ENCODE results near the gene CKAP5.
"Not testable (repeated sequence)": the region's sequence is repeated elsewhere in the genome, so short reads cannot be mapped to it uniquely, and the experiment has no call there.

The CKAP5 gene

GRCh38 chr11:46719048-46719542 lies 127.0 kb downstream of the CKAP5 start, which contains the start of gene F2:
Gene F2, plus strand, starts transcription at chr11:46719213. Its CDS starts 23 bp downstream, at chr11:46719236.
- no peak within 1 kb of the TSS for H3K27ac Mint-ChIP-seq

DNA sequence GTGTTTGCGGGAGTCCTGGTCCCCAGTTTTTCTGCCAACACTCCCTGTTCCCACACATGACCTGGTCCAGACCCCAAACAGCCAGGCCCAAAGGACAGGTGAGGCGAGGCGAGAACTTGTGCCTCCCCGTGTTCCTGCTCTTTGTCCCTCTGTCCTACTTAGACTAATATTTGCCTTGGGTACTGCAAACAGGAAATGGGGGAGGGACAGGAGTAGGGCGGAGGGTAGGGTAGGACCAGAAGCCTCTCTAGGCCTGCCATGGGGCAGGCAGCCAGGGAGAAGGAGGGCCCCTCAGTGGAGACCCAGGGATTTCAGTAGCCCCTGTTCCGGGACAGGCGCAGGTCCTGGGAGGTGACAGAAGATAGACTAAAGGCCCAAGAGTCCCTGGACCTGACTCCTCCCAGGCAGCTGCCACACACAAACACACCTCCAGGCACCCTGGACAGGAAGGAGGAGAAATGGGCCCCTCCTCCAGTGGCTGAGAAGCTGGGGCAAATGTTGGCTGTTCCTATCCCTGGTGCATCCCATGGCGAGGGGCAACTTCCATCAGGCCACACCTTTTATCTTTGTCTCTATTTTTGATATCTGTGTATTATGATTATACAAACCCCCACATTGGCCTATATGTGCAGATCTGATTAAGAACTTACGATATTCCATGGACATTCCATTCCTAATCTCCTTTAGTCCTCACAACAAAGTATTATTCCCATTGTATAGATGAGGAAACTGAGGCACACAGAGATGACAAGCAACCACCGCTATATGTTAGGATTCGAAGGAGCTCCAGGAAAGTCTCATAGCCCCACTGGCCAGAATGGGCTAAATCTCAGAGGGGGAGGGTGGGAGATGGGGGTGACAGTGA lies 127.7 kb downstream of the CKAP5 start:
- H3K9me3 Mint-ChIP-seq, result no peaks in the 10 kb centered on the region
- H3K27ac Mint-ChIP-seq, result no peak overlapping the region
- peaks cover 25% of the 10 kb centered on the region for H3K4me1 Mint-ChIP-seq
- no peak for TF ChIP-seq CTCF (IDR thresholded peaks at IDR 0.05)
- no peaks in the 10 kb centered on the region for H3K27me3 Mint-ChIP-seq (ENCODE audit: low read depth, poor library complexity)
- no peak overlapping the region for H3K4me3 Mint-ChIP-seq
- no peaks in the 10 kb centered on the region for H3K36me3 Mint-ChIP-seq (ENCODE audit: low read depth)
- DNase-seq, result no peak

More at GRCh38 chr11:46719048-46719542, 127.0 kb downstream of the CKAP5 start, which contains the start of gene F2:
- H3K9me3 Mint-ChIP-seq, result no peaks in the 10 kb centered on the region
- no peak within 1 kb of the TSS for H3K4me3 Mint-ChIP-seq
- peaks cover 28% of the 10 kb centered on the region for H3K4me1 Mint-ChIP-seq
- no peak for DNase-seq
- TF ChIP-seq CTCF (IDR thresholded peaks at IDR 0.05), result no peak
- H3K27me3 Mint-ChIP-seq (ENCODE audit: low read depth, poor library complexity), result peaks cover 3% of the 10 kb centered on the region
- no peaks in the 10 kb centered on the region for H3K36me3 Mint-ChIP-seq (ENCODE audit: low read depth)

DNA sequence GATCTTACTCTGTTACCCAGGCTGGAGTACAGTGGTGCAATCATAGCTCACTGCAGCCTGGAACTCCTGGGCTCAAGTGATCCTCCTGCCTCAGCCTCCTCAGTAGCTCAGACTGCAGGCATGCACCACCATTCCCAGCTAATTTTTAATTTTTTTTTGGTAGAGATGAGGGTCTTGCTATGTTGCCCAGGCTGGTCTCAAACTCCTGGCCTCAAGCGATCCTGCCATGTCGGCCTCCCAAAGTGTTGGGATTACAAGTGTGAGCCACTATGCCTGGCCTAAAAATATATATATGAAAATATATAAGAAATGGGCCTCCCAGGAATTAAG lies 128.3 kb downstream of the CKAP5 start:
- H3K36me3 Mint-ChIP-seq (ENCODE audit: low read depth); DNase-seq; H3K4me3 Mint-ChIP-seq; H3K27me3 Mint-ChIP-seq (ENCODE audit: low read depth, poor library complexity); H3K9me3 Mint-ChIP-seq; H3K27ac Mint-ChIP-seq: not testable (repeated sequence)
- H3K4me1 Mint-ChIP-seq, result peaks cover 23% of the 10 kb centered on the region

DNA sequence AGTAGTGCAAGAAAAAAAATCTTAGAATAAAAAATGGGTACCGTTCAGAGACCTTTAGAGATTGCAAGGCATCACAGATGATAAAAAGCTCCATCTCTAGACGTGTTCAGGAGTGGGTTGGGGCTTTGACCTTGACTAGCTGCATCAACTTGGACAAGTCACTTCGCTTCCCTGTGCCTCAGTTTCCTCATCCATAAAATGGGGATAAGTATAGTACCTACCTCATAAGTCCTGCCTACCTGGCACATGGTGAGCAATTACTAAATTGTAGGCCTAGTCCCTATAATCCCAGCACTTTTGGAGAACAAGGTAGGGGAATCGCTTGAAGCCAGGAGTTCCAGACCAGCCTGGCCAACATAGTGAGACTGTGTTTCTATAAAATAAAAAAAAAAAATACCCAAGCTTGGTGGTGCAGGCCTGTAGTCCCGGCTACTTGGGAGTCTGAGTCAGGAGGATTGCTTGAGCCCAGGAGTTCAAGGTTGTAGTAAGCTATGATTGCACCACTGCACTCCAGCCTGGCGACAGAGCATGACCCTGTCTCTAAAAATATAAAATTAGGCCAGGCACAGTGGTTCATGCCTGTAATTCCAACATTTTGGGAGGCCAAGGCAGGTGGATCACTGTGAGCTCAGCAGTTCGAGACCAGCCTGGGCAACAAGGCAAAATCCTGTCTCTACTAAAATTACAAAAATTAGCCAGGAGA lies 133.1 kb downstream of the CKAP5 start:
- H3K27me3 Mint-ChIP-seq (ENCODE audit: low read depth, poor library complexity), result peaks cover 4% of the 10 kb centered on the region
- H3K27ac Mint-ChIP-seq, result no peak overlapping the region
- DNase-seq, result no peak
- H3K4me1 Mint-ChIP-seq, result no peaks in the 10 kb centered on the region
- H3K36me3 Mint-ChIP-seq (ENCODE audit: low read depth), result no peaks in the 10 kb centered on the region
- no peaks in the 10 kb centered on the region for H3K9me3 Mint-ChIP-seq
- no peak overlapping the region for H3K4me3 Mint-ChIP-seq
- TF ChIP-seq CTCF (IDR thresholded peaks at IDR 0.05), result no peak

DNA sequence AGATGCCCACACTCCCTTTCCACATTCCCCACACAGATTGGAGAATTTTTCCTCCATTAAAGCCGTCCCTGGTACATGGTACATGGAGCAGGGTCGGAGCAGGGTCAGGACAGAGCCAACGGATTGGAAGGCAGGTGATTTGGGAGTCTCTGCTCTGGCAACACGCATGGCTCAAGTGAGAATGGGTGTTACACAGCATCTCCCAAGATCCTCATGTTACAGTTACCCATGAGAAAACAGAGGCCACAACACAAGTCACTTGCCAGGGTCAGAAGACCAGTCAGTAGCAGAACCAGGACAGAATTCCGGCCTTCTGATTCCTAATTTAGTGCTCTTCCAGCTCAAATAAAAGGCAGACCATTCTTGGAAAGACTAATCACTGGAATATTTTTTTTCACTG lies 134.8 kb downstream of the CKAP5 start:
- H3K27ac Mint-ChIP-seq, result peak overlapping the region; percentile 80
- H3K36me3 Mint-ChIP-seq (ENCODE audit: low read depth), result peaks cover 4% of the 10 kb centered on the region
- no peak for DNase-seq
- H3K9me3 Mint-ChIP-seq, result no peaks in the 10 kb centered on the region
- H3K4me1 Mint-ChIP-seq, result no peaks in the 10 kb centered on the region
- TF ChIP-seq CTCF (IDR thresholded peaks at IDR 0.05), result no peak
- no peak overlapping the region for H3K4me3 Mint-ChIP-seq
- peaks cover 4% of the 10 kb centered on the region for H3K27me3 Mint-ChIP-seq (ENCODE audit: low read depth, poor library complexity)

DNA sequence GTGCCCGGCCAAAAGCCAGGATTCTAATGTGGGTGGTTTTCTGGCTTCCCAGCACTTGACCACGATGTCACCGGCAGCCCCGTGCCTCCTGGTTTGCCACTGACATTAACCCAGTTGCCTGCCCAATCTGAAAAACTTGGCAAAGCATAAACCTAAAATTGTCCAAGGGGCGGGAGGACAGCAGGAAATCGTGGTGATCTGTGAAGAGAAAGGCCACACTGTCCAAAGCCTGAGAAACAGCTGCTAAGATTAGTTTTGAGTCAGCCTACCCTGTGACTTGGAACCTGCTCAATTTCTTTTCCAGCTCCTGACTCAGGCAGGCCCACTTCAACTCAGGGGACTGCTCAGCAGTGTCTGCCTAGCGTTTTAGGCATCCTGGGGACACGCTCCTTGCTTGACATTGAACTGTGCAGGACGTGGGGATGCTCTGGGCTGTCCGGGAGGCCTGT lies 135.2 kb downstream of the CKAP5 start:
- H3K27ac Mint-ChIP-seq, result peak overlapping the region; percentile 80
- DNase-seq, result no peak

GRCh38 chr11:46709351-46709750 lies 136.7 kb downstream of the CKAP5 start:
- H3K4me3 Mint-ChIP-seq; H3K9me3 Mint-ChIP-seq; H3K27ac Mint-ChIP-seq; H3K27me3 Mint-ChIP-seq (ENCODE audit: low read depth, poor library complexity); H3K4me1 Mint-ChIP-seq; H3K36me3 Mint-ChIP-seq (ENCODE audit: low read depth); DNase-seq: not testable (repeated sequence)

More for the DNA sequence above, 135.2 kb downstream of the CKAP5 start:
- no peak for TF ChIP-seq CTCF (IDR thresholded peaks at IDR 0.05)
- Mint-ChIP-seq H3K4me3 (no peak overlapping the region), H3K27me3 (ENCODE audit: low read depth, poor library complexity) (peaks cover 4% of the 10 kb centered on the region), H3K9me3 (no peaks in the 10 kb centered on the region), H3K4me1 (no peaks in the 10 kb centered on the region), H3K36me3 (ENCODE audit: low read depth) (peaks cover 4% of the 10 kb centered on the region)

All from nephron progenitor cell (in vitro differentiated cells).